Right lobe of liver (tissue), 6 donors: ENCODE data around the gene ARRDC5. TPM values are rescaled to one million over a fixed set of nuclear protein-coding genes. Genes with fewer than 3 reads are reported as not detected.

Experiments used
- ATAC-seq, 4 donors: fragments of 200-7000 bp; cut with Tn5 transposase; one replicate each; pipeline ENCODE4 v1.9.1; 2020; ENCODE audit warnings: mild to moderate bottlenecking in 4 of 4, moderate library complexity in 4 of 4
- DNase-seq, 3 donors: peaks; one replicate each; pipeline ENCODE4 v3.0.0-alpha.2; 2020
- H3K27ac ChIP-seq, 3 donors: fragments of 200-600 bp; one replicate each; pipeline ENCODE4 v1.8.0; 2022
- H3K27me3 ChIP-seq, 2 donors: fragments of 200-600 bp; one replicate each; pipeline ENCODE4 v1.8.0; 2022
- H3K36me3 ChIP-seq, 4 donors: fragments of 200-600 bp; sonication (generic) in 1 of 4; one replicate each; pipeline versions ENCODE4 v1.5.1 to v1.8.0; 2017 to 2022; ENCODE audit warnings: control low read depth in 1 of 4
- H3K4me1 ChIP-seq, 4 donors: fragments of 200-600 bp; sonication (generic) in 1 of 4; one replicate each; pipeline versions ENCODE4 v1.5.1 to v1.8.0; 2017 to 2022; ENCODE audit warnings: control low read depth in 1 of 4
- H3K4me3 ChIP-seq, 3 donors: fragments of 200-600 bp; one replicate each; pipeline ENCODE4 v1.8.0; 2022
- H3K9me3 ChIP-seq, 4 donors: fragments of 200-600 bp; sonication (generic) in 1 of 4; one replicate each; pipeline versions ENCODE4 v1.5.1 to v1.8.0; 2017 to 2022; ENCODE audit warnings: control low read depth in 1 of 4
- POLR2A ChIP-seq: fragments of 450-650 bp; IDR thresholded peaks from one replicate; pipeline ENCODE4 v1.6.1; 2017; ENCODE audit warnings: antibody characterized with exemption, mild to moderate bottlenecking
- WGBS: methylation state at CpG from one replicate; pipeline ENCODE4 v1.1.6; 2018; ENCODE audit warnings: low coverage, low lambda C conversion rate; ENCODE audit not compliant: insufficient coverage; ENCODE audit errors: missing lambda C conversion rate; 5-methylcytosine and 5-hydroxymethylcytosine counted together
- intact Hi-C, 2 donors: fragments of 100-400 bp; cut with DNase I; formaldehyde crosslinking; loops; one replicate each; pipeline versions ENCODE4 v1.11.2 to v1.14.1; 2022
- total RNA-seq, 6 experiments: library from RNA; depleted of rRNA in 2 of 6; stranded (reverse); fragments of >200 nt in 2 of 6; fragmentation: NEBNext Ultra II Directional in 3 of 6; extraction: Animal tissue kit (Norgen Biotek cat#: 25700) in 3 of 6; gene quantifications; one replicate each; pipeline versions ENCODE4 v1.1.0 to v1.2.4, GENCODE V29; 2016 to 2023
- TF ChIP-seq, protein P1 (sequence below), 4 donors: fragments of 200-600 bp in 3 of 4; fragments of 450-650 bp in 1 of 4; IDR thresholded peaks; one replicate each; pipeline versions ENCODE4 v1.5.1 to v1.8.0; 2016 to 2022; ENCODE audit warnings: antibody characterized with exemption in 4 of 4, mild to moderate bottlenecking in 2 of 4
- donor health status: DM: no; HTN: yes; CAD: no.
- donor health status: DM: no; HTN: no; CAD: no.
- donor health status: DM: no; HTN: no; CAD: no.
- donor health status: DM: no; HTN: yes; CAD: no.
- donor health status: DM: no; HTN: yes; CAD: no.

The ARRDC5 gene
- total RNA-seq, 6 experiments from 2014 or later = 0.15 to 0.35 (median 0.17) TPM; not detected in 3

GRCh38 chr19:4935444-4935843, 32.7 kb upstream of the ARRDC5 start:
- 86% methylated on average over 7 of the region's 8 CpGs for WGBS

DNA sequence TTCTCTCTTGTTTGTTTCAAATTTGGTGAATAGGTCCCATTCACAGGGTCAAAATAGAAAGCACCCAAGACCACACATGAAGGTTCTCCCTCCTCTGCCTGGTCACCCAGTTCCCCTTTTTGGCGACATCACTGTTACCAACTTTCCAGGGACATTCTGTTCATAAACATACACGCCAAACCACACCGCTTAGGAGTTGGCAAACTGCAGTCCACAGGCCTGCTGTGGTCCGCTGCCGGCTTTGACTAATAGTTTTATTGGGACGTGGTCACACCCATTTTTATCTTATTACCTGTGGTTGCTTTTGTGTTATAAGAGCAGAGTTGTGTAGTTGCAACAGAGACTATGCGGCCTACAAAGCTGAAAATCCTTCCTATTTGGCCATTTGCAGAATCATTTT, 30.8 kb upstream of the ARRDC5 start:
- WGBS = 94% methylated on average over 6 of the region's 7 CpGs
- DNase-seq (no peak), ATAC-seq (no peak)
- H3K27ac ChIP-seq = no peak overlapping the region
- H3K4me1 ChIP-seq = no peaks in the 10 kb centered on the region
- H3K36me3 ChIP-seq = no peaks in the 10 kb centered on the region
- H3K4me3 ChIP-seq = no peak overlapping the region
- intact Hi-C loops = no loop called here
- H3K27me3 ChIP-seq = no peaks in the 10 kb centered on the region
- no peaks in the 10 kb centered on the region for H3K9me3 ChIP-seq
- TF ChIP-seq POLR2A = no peak
- TF ChIP-seq, protein P1, sequence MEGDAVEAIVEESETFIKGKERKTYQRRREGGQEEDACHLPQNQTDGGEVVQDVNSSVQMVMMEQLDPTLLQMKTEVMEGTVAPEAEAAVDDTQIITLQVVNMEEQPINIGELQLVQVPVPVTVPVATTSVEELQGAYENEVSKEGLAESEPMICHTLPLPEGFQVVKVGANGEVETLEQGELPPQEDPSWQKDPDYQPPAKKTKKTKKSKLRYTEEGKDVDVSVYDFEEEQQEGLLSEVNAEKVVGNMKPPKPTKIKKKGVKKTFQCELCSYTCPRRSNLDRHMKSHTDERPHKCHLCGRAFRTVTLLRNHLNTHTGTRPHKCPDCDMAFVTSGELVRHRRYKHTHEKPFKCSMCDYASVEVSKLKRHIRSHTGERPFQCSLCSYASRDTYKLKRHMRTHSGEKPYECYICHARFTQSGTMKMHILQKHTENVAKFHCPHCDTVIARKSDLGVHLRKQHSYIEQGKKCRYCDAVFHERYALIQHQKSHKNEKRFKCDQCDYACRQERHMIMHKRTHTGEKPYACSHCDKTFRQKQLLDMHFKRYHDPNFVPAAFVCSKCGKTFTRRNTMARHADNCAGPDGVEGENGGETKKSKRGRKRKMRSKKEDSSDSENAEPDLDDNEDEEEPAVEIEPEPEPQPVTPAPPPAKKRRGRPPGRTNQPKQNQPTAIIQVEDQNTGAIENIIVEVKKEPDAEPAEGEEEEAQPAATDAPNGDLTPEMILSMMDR (IDR thresholded peaks at IDR 0.05) = no peak

More at GRCh38 chr19:4935444-4935843, 32.7 kb upstream of the ARRDC5 start:
- ATAC-seq (no peak), DNase-seq (no peak)
- H3K36me3 ChIP-seq = no peaks in the 10 kb centered on the region
- no peaks in the 10 kb centered on the region for H3K27me3 ChIP-seq
- TF ChIP-seq, protein P1 (IDR thresholded peaks at IDR 0.05) = no peak
- no peak for TF ChIP-seq POLR2A
- H3K4me3 ChIP-seq = no peak overlapping the region
- intact Hi-C loops = no loop called here
- H3K4me1 ChIP-seq = no peaks in the 10 kb centered on the region
- H3K9me3 ChIP-seq = no peaks in the 10 kb centered on the region
- H3K27ac ChIP-seq = no peak overlapping the region

DNA sequence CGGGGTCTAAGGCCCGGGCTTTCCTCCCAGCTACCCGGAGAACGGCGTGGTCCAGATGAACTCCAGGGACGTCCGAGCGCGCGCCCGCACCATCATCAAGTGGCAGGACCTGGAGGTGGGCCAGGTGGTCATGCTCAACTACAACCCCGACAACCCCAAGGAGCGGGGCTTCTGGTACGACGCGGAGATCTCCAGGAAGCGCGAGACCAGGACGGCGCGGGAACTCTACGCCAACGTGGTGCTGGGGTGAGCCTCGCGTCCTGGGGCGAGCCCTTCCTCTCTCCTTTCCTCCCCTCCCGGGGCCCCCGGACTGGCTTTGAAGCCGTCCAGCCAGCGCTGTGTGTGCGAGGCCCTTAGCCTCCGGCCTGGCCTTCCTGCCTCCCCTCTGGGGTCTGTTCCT, 30.0 kb upstream of the ARRDC5 start:
- ATAC-seq = no peak

GRCh38 chr19:4930664-4931063, 28.0 kb upstream of the ARRDC5 start:
- ATAC-seq (no peak), DNase-seq (no peak)
- no peak for TF ChIP-seq POLR2A
- TF ChIP-seq, protein P1 (IDR thresholded peaks at IDR 0.05) = no peak
- H3K9me3 ChIP-seq = no peaks in the 10 kb centered on the region
- no peaks in the 10 kb centered on the region for H3K36me3 ChIP-seq
- H3K27me3 ChIP-seq = no peaks in the 10 kb centered on the region
- WGBS = no CpG with 5 or more reads among the region's 28 CpGs
- no peaks in the 10 kb centered on the region for H3K4me1 ChIP-seq
- intact Hi-C loops = no loop called here
- no peak overlapping the region for H3K27ac ChIP-seq
- no peak overlapping the region for H3K4me3 ChIP-seq

More for the DNA sequence above, 30.0 kb upstream of the ARRDC5 start:
- H3K4me1 ChIP-seq = no peaks in the 10 kb centered on the region
- no peak overlapping the region for H3K4me3 ChIP-seq
- no peak overlapping the region for H3K27ac ChIP-seq
- no peaks in the 10 kb centered on the region for H3K27me3 ChIP-seq
- WGBS = 92% methylated on average over 12 of the region's 32 CpGs
- H3K36me3 ChIP-seq = no peaks in the 10 kb centered on the region
- TF ChIP-seq POLR2A = no peak
- TF ChIP-seq, protein P1 (IDR thresholded peaks at IDR 0.05) = no peak
- DNase-seq = no peak
- H3K9me3 ChIP-seq = no peaks in the 10 kb centered on the region
- intact Hi-C loops = no loop called here

DNA sequence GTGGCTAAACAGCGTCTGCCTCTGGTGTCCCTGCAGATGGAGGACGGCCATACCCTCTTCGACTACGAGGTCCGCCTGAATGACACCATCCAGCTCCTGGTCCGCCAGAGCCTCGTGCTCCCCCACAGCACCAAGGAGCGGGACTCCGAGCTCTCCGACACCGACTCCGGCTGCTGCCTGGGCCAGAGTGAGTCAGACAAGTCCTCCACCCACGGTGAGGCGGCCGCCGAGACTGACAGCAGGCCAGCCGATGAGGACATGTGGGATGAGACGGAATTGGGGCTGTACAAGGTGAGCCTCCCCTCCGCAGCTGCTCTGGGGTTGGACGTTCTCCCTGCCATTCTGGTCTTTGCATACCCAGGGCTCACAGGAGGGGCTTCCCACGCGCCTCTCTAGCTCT, 26.5 kb upstream of the ARRDC5 start:
- WGBS = no CpG with 5 or more reads among the region's 22 CpGs
- DNase-seq = no peak
- Histone ChIP-seq H3K9me3 (no peaks in the 10 kb centered on the region), H3K4me1 (no peaks in the 10 kb centered on the region), H3K27me3 (no peaks in the 10 kb centered on the region), H3K4me3 (no peak overlapping the region), H3K27ac (no peak overlapping the region), H3K36me3 (no peaks in the 10 kb centered on the region)
- ATAC-seq = no peak
- TF ChIP-seq, protein P1 (IDR thresholded peaks at IDR 0.05) = no peak
- no peak for TF ChIP-seq POLR2A
- intact Hi-C loops = no loop called here
